Measurements from ENCODE around the gene UBXN11. TPM values are rescaled to one million over a fixed set of nuclear protein-coding genes. Genes with fewer than 3 reads are reported as not detected.

UBXN11 gene
- total and polyA plus RNA-seq, 2 of the 13 experiments (the other 11 are each of a cell fraction or from before 2014, with no cell fraction given): 9.3 to 10.4 TPM

- TF ChIP-seq ZBTB34 (CRISPR knock-in tag; IDR thresholded peaks at IDR 0.05): peak; percentile 22; the same call in 1 of the 2 replicates
- TF ChIP-seq NR3C1 (CRISPR knock-in tag; IDR thresholded peaks at IDR 0.05): no peak
- TF ChIP-seq, protein P1, sequence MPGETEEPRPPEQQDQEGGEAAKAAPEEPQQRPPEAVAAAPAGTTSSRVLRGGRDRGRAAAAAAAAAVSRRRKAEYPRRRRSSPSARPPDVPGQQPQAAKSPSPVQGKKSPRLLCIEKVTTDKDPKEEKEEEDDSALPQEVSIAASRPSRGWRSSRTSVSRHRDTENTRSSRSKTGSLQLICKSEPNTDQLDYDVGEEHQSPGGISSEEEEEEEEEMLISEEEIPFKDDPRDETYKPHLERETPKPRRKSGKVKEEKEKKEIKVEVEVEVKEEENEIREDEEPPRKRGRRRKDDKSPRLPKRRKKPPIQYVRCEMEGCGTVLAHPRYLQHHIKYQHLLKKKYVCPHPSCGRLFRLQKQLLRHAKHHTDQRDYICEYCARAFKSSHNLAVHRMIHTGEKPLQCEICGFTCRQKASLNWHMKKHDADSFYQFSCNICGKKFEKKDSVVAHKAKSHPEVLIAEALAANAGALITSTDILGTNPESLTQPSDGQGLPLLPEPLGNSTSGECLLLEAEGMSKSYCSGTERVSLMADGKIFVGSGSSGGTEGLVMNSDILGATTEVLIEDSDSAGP (CRISPR knock-in tag; IDR thresholded peaks at IDR 0.05; ENCODE audit: borderline replicate concordance): peak; percentile 76
- peak; percentile 90; the same call in 1 of the 2 replicates for TF ChIP-seq ZNF510 (CRISPR knock-in tag; IDR thresholded peaks at IDR 0.05; ENCODE audit: low read depth)
- no peak for TF ChIP-seq JARID2 (CRISPR knock-in tag; IDR thresholded peaks at IDR 0.05; ENCODE audit: insufficient replicate concordance)
- TF ChIP-seq ZNF33A (CRISPR knock-in tag; IDR thresholded peaks at IDR 0.05; ENCODE audit: borderline replicate concordance): no peak
- no peak for TF ChIP-seq RAD51 (IDR thresholded peaks at IDR 0.05; ENCODE audit: borderline replicate concordance)
- TF ChIP-seq ZFP62 (CRISPR knock-in tag; IDR thresholded peaks at IDR 0.05): no peak
- no peak for TF ChIP-seq SMAD9 (CRISPR knock-in tag; IDR thresholded peaks at IDR 0.05)
- TF ChIP-seq SRSF9 (IDR thresholded peaks at IDR 0.05; ENCODE audit: borderline replicate concordance, insufficient read depth, low read depth, low read length, poor library complexity, severe bottlenecking): no peak
- peak; percentile 72 for TF ChIP-seq ZNF430 (CRISPR knock-in tag; IDR thresholded peaks at IDR 0.05)
- TF ChIP-seq CBFB (CRISPR knock-in tag; IDR thresholded peaks at IDR 0.05): peak; percentile 28
- no peak for TF ChIP-seq ZNF816 (CRISPR knock-in tag; IDR thresholded peaks at IDR 0.05; ENCODE audit: borderline replicate concordance)
- TF ChIP-seq ETS1 (CRISPR knock-in tag; IDR thresholded peaks at IDR 0.05): no peak
- peak; percentile 84 for TF ChIP-seq TFDP1 (CRISPR knock-in tag; IDR thresholded peaks at IDR 0.05; ENCODE audit: borderline replicate concordance)
- peak; percentile 63 for TF ChIP-seq ATF1 (CRISPR knock-in tag; IDR thresholded peaks at IDR 0.05)
- no peak for TF ChIP-seq ZNF644 (CRISPR knock-in tag; IDR thresholded peaks at IDR 0.05; ENCODE audit: low read depth)
- TF ChIP-seq TEAD3 (CRISPR knock-in tag; optimal IDR thresholded peaks at IDR 0.05; ENCODE audit: borderline replicate concordance): peak; percentile 39
- no peak for TF ChIP-seq SNAPC2 (CRISPR knock-in tag; IDR thresholded peaks at IDR 0.05)
- TF ChIP-seq PCBP1 (IDR thresholded peaks at IDR 0.05; ENCODE audit: borderline replicate concordance, low read depth, low read length): no peak; the same call in 1 of the 2 replicates
- TF ChIP-seq, protein P2, sequence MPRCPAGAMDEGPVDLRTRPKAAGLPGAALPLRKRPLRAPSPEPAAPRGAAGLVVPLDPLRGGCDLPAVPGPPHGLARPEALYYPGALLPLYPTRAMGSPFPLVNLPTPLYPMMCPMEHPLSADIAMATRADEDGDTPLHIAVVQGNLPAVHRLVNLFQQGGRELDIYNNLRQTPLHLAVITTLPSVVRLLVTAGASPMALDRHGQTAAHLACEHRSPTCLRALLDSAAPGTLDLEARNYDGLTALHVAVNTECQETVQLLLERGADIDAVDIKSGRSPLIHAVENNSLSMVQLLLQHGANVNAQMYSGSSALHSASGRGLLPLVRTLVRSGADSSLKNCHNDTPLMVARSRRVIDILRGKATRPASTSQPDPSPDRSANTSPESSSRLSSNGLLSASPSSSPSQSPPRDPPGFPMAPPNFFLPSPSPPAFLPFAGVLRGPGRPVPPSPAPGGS (CRISPR knock-in tag; IDR thresholded peaks at IDR 0.05): no peak
- TF ChIP-seq SATB2 (CRISPR knock-in tag; IDR thresholded peaks at IDR 0.05): no peak
- TF ChIP-seq NPAS2 (CRISPR knock-in tag; IDR thresholded peaks at IDR 0.05; ENCODE audit: borderline replicate concordance): no peak
- TF ChIP-seq ZSCAN30 (CRISPR knock-in tag; IDR thresholded peaks at IDR 0.05): no peak
These were observed 72.4 kb downstream of the UBXN11 start, which contains the start of gene CEP85 (continued) for GRCh38 chr1:26233903-26234643.
